PFSK-1 (cell line): Measurements from ENCODE around the gene MCM5.

Experiments used
- FOXP2 ChIP-seq: optimal IDR thresholded peaks from 2 replicates; pipeline ENCODE3; 2011; ENCODE audit warnings: borderline replicate concordance, control low read depth, inconsistent platforms; ENCODE audit not compliant: insufficient read depth; ENCODE audit errors: extremely low read length, extremely low read depth
- POLR2AphosphoS5 ChIP-seq: IDR thresholded peaks from 2 replicates; pipeline ENCODE4 v1.6.1; 2012; ENCODE audit warnings: low read depth, mild to moderate bottlenecking, control low read depth, low read length, moderate library complexity
- SIN3A ChIP-seq: IDR thresholded peaks from 2 replicates; pipeline ENCODE4 v1.6.1; 2012; ENCODE audit warnings: mild to moderate bottlenecking, low read length, moderate library complexity, borderline replicate concordance; ENCODE audit not compliant: insufficient read depth
- TAF1 ChIP-seq: IDR thresholded peaks from 2 replicates; pipeline ENCODE4 v1.6.1; 2012; ENCODE audit warnings: low read length, control low read depth, borderline replicate concordance; ENCODE audit not compliant: insufficient read depth
- TF ChIP-seq, protein P1 (sequence below), 2 experiments: IDR thresholded peaks; 2 replicates each; pipeline versions ENCODE4 v1.6.1 to v1.8.0; 2011 to 2012; ENCODE audit warnings: low read depth in 2 of 2, low read length in 2 of 2, control low read depth in 1 of 2, inconsistent platforms in 1 of 2, mild to moderate bottlenecking in 1 of 2, moderate library complexity in 1 of 2; ENCODE audit not compliant: insufficient read depth in 1 of 2

The MCM5 gene

DNA sequence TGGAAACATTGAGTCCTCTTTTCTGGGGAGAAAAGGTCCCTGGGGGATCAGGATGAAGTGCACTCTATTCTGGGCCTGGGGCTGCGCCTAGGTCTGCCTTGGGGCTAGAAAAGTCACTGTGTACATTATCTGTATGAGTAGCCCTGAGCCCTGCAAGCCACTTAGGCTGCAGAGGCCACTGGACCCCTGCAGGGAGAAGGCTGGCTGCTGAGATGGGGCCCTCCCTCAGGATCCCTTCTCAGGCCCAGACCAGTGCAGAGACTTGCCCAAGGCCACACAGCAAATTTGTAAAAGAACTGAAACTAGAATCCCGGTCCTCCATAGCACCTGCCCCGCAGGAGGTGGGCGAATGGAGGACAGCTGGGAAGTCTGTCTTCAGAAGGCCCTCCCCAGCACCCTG, 45.9 kb upstream of the MCM5 start:
- TF ChIP-seq POLR2AphosphoS5 (no peak), SIN3A (no peak)
- TF ChIP-seq, protein P1, sequence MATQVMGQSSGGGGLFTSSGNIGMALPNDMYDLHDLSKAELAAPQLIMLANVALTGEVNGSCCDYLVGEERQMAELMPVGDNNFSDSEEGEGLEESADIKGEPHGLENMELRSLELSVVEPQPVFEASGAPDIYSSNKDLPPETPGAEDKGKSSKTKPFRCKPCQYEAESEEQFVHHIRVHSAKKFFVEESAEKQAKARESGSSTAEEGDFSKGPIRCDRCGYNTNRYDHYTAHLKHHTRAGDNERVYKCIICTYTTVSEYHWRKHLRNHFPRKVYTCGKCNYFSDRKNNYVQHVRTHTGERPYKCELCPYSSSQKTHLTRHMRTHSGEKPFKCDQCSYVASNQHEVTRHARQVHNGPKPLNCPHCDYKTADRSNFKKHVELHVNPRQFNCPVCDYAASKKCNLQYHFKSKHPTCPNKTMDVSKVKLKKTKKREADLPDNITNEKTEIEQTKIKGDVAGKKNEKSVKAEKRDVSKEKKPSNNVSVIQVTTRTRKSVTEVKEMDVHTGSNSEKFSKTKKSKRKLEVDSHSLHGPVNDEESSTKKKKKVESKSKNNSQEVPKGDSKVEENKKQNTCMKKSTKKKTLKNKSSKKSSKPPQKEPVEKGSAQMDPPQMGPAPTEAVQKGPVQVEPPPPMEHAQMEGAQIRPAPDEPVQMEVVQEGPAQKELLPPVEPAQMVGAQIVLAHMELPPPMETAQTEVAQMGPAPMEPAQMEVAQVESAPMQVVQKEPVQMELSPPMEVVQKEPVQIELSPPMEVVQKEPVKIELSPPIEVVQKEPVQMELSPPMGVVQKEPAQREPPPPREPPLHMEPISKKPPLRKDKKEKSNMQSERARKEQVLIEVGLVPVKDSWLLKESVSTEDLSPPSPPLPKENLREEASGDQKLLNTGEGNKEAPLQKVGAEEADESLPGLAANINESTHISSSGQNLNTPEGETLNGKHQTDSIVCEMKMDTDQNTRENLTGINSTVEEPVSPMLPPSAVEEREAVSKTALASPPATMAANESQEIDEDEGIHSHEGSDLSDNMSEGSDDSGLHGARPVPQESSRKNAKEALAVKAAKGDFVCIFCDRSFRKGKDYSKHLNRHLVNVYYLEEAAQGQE (IDR thresholded peaks at IDR 0.05; ENCODE audit: insufficient read depth in 1 of 2, low read depth in 2 of 2, low read length in 2 of 2), result no peak

DNA sequence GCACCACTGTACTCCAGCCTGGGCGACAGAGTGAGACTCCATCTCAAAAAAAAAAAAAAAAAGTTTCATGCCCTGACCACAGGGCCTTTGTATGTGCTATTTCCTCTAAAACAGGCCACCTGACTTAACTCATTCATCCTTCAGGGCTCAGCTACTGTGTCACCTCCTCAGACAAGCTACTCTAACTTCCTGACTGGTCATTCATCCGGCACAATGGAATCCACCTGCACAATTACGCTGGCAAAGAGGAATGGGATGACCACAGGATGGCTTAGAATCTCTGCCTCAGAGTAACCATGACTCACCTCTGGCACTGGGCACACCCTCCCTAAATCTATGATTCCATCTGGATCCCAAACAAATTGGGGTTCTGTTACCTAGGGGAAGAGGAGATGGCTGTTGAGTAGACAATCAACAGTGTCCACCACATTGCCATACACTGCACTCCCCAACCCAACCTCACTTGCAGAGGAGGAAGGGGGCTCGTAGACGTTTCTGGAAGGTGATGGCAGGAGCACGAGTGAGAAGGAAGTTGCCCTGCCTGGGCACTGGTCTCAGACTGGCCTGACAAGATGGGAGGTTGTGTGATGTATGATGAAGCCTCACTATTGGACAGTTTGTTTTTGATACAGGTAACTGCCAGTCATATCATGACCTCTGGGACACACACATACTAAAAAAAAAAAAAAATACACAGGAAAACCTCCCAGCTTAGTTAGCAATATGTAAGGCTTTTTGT, 41.9 kb upstream of the MCM5 start:
- no peak for TF ChIP-seq FOXP2
- no peak for TF ChIP-seq POLR2AphosphoS5
- no peak for TF ChIP-seq SIN3A
- no peak for TF ChIP-seq TAF1
- TF ChIP-seq, protein P1 (IDR thresholded peaks at IDR 0.05; ENCODE audit: insufficient read depth in 1 of 2, low read depth in 2 of 2, low read length in 2 of 2), result no peak

DNA sequence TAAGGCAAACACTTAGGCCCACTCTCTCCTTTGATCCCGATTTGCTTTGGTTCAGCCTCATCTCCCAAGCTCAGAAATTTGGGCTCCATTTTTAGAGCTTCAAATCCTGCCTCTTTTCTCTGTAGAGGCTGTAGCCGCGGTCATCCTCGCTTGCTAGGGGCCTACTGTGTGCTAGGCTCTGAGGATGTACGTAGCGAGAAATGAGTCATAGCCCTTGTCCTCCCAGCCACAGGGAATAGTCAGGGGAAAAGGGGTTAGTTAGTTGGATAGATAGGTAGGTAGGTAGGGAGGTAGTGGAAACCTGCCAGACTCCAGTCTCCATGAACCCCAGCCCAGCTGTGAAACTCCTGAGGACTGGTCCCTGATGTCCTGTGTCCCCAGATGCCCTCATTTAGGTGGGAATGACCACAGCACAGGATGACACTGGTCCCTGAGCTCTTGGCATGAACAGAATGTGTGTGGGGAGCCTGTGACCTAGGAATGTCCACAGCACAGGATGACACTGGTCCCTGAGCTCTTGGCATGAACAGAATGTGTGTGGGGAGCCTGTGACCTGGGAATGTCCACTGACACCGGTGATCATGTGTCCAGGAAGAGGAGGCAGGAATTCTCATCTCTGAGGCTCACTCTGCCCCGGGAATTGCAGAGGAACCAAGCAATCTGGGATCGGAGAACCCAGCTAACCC, 40.4 kb upstream of the MCM5 start:
- TF ChIP-seq POLR2AphosphoS5 (no peak), SIN3A (no peak), TAF1 (no peak), FOXP2 (no peak)
- TF ChIP-seq, protein P1 (IDR thresholded peaks at IDR 0.05; ENCODE audit: insufficient read depth in 1 of 2, low read depth in 2 of 2, low read length in 2 of 2), result no peak

DNA sequence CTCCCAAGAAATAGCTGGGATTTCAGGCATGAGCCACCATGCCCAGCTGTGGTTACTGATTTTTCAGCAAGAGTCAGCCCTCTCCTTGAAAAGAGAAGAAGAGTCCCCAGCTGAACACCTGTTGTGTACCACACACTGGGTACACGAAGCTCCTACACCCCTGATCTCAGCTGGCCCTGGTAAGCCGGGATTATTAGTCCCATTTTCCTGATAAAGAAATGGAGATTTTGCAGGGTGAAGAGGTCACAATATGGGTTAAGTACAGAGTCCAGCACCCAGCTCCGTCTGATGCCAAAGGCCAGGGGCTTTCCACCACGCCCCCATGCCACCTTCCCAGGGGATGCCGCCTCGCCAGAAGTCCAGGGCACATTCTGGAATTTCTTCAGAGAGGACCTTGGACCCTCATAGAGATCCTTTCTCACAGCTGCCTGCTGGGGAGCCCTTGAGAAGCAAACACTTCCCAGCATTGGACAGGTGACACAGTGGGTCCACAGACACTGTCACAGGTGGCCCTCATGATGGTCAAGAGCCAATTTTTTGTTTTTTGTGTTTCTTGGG, 38.9 kb upstream of the MCM5 start:
- no peak for TF ChIP-seq POLR2AphosphoS5
- no peak for TF ChIP-seq SIN3A
- TF ChIP-seq, protein P1 (IDR thresholded peaks at IDR 0.05; ENCODE audit: insufficient read depth in 1 of 2, low read depth in 2 of 2, low read length in 2 of 2), result no peak
- no peak for TF ChIP-seq TAF1
- TF ChIP-seq FOXP2, result no peak
